Naive thymus-derived CD4-positive, alpha-beta T cell (primary cell): ENCODE measurements around the gene BUD31. TPM values are rescaled to one million over a fixed set of nuclear protein-coding genes. Genes with fewer than 3 reads are reported as not detected.

Experiments
- ATAC-seq: fragments of 150-1000 bp; cut with Tn5 transposase; 2 replicates; pipeline ENCODE4 v1.10.0; 2021; ENCODE audit warnings: mild to moderate bottlenecking, moderate library complexity
- CTCF ChIA-PET: fragments of 350-600 bp; sonication (Branson Sonifier 250); formaldehyde crosslinking; loops from one replicate; lab custom pipeline; 2021; ENCODE audit warnings: antibody characterized with exemption; lab: Charles Lee
- POLR2A ChIA-PET: fragments of 350-600 bp; sonication (Branson Sonifier 250); formaldehyde crosslinking; loops from one replicate; lab custom pipeline; 2021; ENCODE audit warnings: antibody characterized with exemption, inconsistent platforms; lab: Charles Lee
- DNase-seq, 9 donors: peaks; one replicate each; pipeline versions ENCODE4 v3.0.0 to v3.0.0-alpha.2; 2020 to 2022; ENCODE audit warnings: mixed read lengths in 1 of 9
- H3K27ac ChIP-seq: one replicate; pipeline ENCODE4 v1.7.0; 2013; ENCODE audit warnings: mild to moderate bottlenecking, low read depth, low read length, moderate library complexity
- H3K27me3 ChIP-seq, 2 donors: one replicate each; pipeline ENCODE4 v1.7.0; 2013; ENCODE audit warnings: low read length in 2 of 2, mild to moderate bottlenecking in 2 of 2, moderate library complexity in 2 of 2; ENCODE audit not compliant: control insufficient read depth in 2 of 2, insufficient read depth in 2 of 2
- H3K36me3 ChIP-seq, 3 experiments: 1 replicate in 2 of 3; 2 replicates in 1 of 3; pipeline ENCODE4 v1.7.0; 2013; ENCODE audit warnings: low read length in 3 of 3, mild to moderate bottlenecking in 3 of 3, moderate library complexity in 1 of 3; ENCODE audit not compliant: insufficient read depth in 3 of 3, control insufficient read depth in 2 of 3
- H3K4me1 ChIP-seq, 2 donors: one replicate each; pipeline ENCODE4 v1.7.0; 2013; ENCODE audit warnings: low read length in 2 of 2, mild to moderate bottlenecking in 2 of 2, moderate library complexity in 1 of 2; ENCODE audit not compliant: control insufficient read depth in 2 of 2, insufficient read depth in 2 of 2
- H3K4me3 ChIP-seq: 2 replicates; pipeline ENCODE4 v1.7.0; 2013; ENCODE audit warnings: mild to moderate bottlenecking, low read length
- H3K9me3 ChIP-seq, 3 experiments: 1 replicate in 2 of 3; 2 replicates in 1 of 3; pipeline ENCODE4 v1.7.0; 2013; ENCODE audit warnings: low read length in 3 of 3; ENCODE audit not compliant: control insufficient read depth in 2 of 3
- H3K27ac Mint-ChIP-seq, 9 donors: one replicate each; pipeline ENCODE4 v1.8.0; 2020 to 2022; ENCODE audit warnings: mixed read lengths in 9 of 9, mild to moderate bottlenecking in 8 of 9, moderate library complexity in 5 of 9, inconsistent platforms in 2 of 9
- H3K27me3 Mint-ChIP-seq, 5 donors: one replicate each; pipeline ENCODE4 v1.8.0; 2021 to 2022; ENCODE audit warnings: mixed read lengths in 5 of 5, mild to moderate bottlenecking in 1 of 5
- H3K36me3 Mint-ChIP-seq, 5 donors: one replicate each; pipeline ENCODE4 v1.8.0; 2020 to 2022; ENCODE audit warnings: mixed read lengths in 5 of 5, mild to moderate bottlenecking in 3 of 5, inconsistent platforms in 1 of 5
- H3K4me1 Mint-ChIP-seq, 7 donors: one replicate each; pipeline ENCODE4 v1.8.0; 2020 to 2022; ENCODE audit warnings: mixed read lengths in 7 of 7, mild to moderate bottlenecking in 3 of 7, inconsistent platforms in 1 of 7
- H3K4me3 Mint-ChIP-seq, 10 donors: one replicate each; pipeline ENCODE4 v1.8.0; 2020 to 2022; ENCODE audit warnings: mild to moderate bottlenecking in 10 of 10, mixed read lengths in 10 of 10, moderate library complexity in 6 of 10, inconsistent platforms in 2 of 10
- H3K9me3 Mint-ChIP-seq, 11 donors: one replicate each; pipeline ENCODE4 v1.8.0; 2020 to 2022; ENCODE audit warnings: mixed read lengths in 11 of 11, mild to moderate bottlenecking in 4 of 11, inconsistent platforms in 1 of 11, moderate library complexity in 1 of 11
- intact Hi-C, 2 donors: fragments of 100-400 bp; cut with micrococcal nuclease; formaldehyde crosslinking; loops; one replicate each; pipeline ENCODE4 v1.15.1; 2023
- polyA plus RNA-seq, 2 donors: library from polyadenylated mRNA; unstranded; fragments of 300-500 nt; fragmentation: Illumina TruSeq; gene quantifications; one replicate each; pipeline ENCODE4 v1.2.3, GENCODE V29; 2021
- total RNA-seq, 6 experiments: library from RNA in 5 of 6; stranded (reverse) in 5 of 6; gene quantifications; 1 replicate in 5 of 6; 2 replicates in 1 of 6; pipeline ENCODE4 v1.2.3 and lab custom pipeline; 2021 to 2026

BUD31 gene
- total and polyA plus RNA-seq, 7 experiments from 2014 or later = 55.2 to 173 (median 134) TPM

DNA sequence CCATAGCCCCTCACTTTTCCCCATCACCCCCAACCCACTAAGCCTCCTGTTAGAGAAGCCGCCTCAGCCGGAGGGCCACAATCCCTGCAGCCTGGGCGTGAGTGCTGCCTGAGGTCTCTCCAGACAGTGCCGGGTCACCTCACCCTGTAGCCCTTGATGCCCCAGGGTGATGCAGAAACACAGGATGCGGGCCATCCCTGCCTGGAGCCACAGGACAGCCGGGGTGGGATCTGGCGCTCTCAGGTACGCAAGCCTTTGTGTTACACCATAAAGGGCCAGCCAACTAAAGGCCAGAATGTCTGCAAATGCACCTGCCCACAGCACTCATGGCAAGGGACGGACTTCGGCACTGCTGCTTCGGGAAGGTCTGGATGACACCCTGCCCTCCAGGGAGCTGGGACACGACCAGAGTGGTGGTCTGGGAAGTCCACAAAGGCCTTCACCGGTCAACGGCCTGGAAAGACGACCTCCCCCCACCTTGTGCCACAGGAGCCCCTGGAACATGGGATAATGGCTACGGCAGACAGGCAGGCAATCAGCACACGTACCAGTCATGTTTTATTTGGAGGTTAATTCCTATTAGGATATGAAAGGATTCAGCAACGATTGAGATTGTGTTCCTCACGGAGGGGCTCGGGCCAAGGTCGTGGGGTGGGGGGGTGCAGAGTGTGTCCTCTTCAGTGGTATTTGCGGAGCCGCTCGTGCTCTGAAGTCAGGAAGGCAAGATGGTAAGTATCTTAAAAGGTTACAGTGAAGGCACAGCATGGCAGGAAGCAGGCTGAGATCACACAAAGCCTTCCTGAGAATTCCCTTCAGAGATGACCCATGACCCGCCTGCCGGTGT, 49.1 kb downstream of the BUD31 start:
- Histone ChIP-seq H3K27ac (no peak overlapping the region), H3K4me3 (no peak overlapping the region), H3K36me3 (peaks cover 8 to 82% (median 14%) of the 10 kb centered on the region in 3 experiments), H3K4me1 (no peaks in the 10 kb centered on the region), H3K27me3 (no peaks in the 10 kb centered on the region), H3K9me3 (no peaks in the 10 kb centered on the region)
- ATAC-seq = no peak
- no peaks in the 10 kb centered on the region for H3K27me3 Mint-ChIP-seq
- ChIA-PET POLR2A (interaction anchor here (1.0 kb wide), 1 partner anchor 63 kb away, joined by 5 read pairs; no protein-coding TSS in a partner anchor), CTCF (no interaction called here)
- no peak for DNase-seq
- H3K4me1 Mint-ChIP-seq = peaks cover 10 to 38% (median 18%) of the 10 kb centered on the region in 7 donors
- no peak overlapping the region for H3K4me3 Mint-ChIP-seq
- H3K27ac Mint-ChIP-seq = no peak overlapping the region
- H3K9me3 Mint-ChIP-seq = no peaks in the 10 kb centered on the region
- peaks cover 0 to 16% (median 4%) of the 10 kb centered on the region in 5 donors for H3K36me3 Mint-ChIP-seq
- intact Hi-C loops = no loop called here

DNA sequence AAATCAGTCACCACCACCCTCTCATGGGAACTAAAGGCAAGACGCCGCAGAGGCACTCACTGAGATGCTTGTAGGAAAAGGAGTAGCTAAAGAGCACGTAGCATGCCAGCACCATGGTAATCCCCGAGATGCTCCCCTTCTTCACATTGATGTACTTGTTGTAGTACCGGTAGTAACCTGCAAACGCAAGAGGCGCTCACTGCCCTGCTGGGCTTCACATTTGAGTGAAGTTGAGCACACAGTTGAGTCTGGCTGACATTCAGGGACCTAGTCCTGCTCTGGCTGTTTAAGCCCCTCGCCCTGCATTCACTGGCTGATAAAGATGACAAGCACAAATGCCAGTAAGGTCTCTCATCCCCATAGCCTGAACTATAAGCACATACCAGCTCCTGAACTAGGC, 50.3 kb downstream of the BUD31 start:
- no peaks in the 10 kb centered on the region for H3K9me3 ChIP-seq
- no peaks in the 10 kb centered on the region for H3K27me3 ChIP-seq
- H3K27ac Mint-ChIP-seq = peak overlapping the region in 3 of 9 donors; percentile 55 to 85 (median 63)
- peaks cover 0 to 4% of the 10 kb centered on the region in 2 donors for H3K4me1 ChIP-seq
- peaks cover 14 to 46% (median 25%) of the 10 kb centered on the region in 7 donors for H3K4me1 Mint-ChIP-seq
- peaks cover 0 to 2% (median 0%) of the 10 kb centered on the region in 11 donors for H3K9me3 Mint-ChIP-seq
- no peaks in the 10 kb centered on the region for H3K27me3 Mint-ChIP-seq
- peak in 2 of 9 donors; percentile 11 to 23 for DNase-seq
- peak overlapping the region; percentile 17 for H3K27ac ChIP-seq
- peak; percentile 66 for ATAC-seq
- ChIA-PET CTCF (no interaction called here), POLR2A (no interaction called here)
- intact Hi-C loops = no loop called here
- H3K4me3 ChIP-seq = no peak overlapping the region
- H3K4me3 Mint-ChIP-seq = no peak overlapping the region
- peaks cover 3 to 19% (median 4%) of the 10 kb centered on the region in 5 donors for H3K36me3 Mint-ChIP-seq
- H3K36me3 ChIP-seq = peaks cover 8 to 73% (median 14%) of the 10 kb centered on the region in 3 experiments

DNA sequence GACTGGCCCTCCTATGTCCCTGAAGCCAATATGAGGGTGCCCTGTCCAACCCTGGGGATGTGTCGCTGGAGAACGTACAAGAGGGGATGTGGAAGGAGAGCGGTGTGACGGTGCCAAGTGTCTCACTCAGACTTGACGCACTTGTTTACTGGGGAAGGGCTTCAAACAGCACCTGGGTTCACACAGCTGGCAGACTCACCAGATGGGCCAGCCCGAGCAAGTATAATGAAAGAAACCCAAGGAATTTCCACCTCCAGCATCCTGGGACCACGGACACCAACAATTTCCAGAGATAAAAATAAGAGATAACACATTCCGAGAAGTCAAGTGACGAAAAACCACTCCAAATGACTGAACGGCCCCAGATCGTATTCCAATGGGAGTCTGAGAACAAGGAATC, 51.9 kb downstream of the BUD31 start:
- Mint-ChIP-seq H3K4me1 (peaks cover 22 to 61% (median 41%) of the 10 kb centered on the region in 7 donors), H3K9me3 (peaks cover 0 to 2% (median 0%) of the 10 kb centered on the region in 11 donors), H3K27me3 (no peaks in the 10 kb centered on the region), H3K27ac (peak overlapping the region in 6 of 9 donors; percentile 7 to 63 (median 23)), H3K4me3 (peak overlapping the region in 1 of 10 donors; percentile 32), H3K36me3 (peaks cover 3 to 24% (median 6%) of the 10 kb centered on the region in 5 donors)
- ATAC-seq = no peak
- no peak for DNase-seq
- Histone ChIP-seq H3K4me1 (peaks cover 7 to 10% of the 10 kb centered on the region in 2 donors), H3K9me3 (no peaks in the 10 kb centered on the region), H3K27ac (no peak overlapping the region), H3K4me3 (no peak overlapping the region), H3K36me3 (peaks cover 8 to 58% (median 14%) of the 10 kb centered on the region in 3 experiments), H3K27me3 (no peaks in the 10 kb centered on the region)
- intact Hi-C loops = no loop called here
- POLR2A ChIA-PET = interaction anchor here (0.5 kb wide), 1 partner anchor 11 kb away, joined by 4 read pairs; no protein-coding TSS in a partner anchor
- CTCF ChIA-PET = no interaction called here

DNA sequence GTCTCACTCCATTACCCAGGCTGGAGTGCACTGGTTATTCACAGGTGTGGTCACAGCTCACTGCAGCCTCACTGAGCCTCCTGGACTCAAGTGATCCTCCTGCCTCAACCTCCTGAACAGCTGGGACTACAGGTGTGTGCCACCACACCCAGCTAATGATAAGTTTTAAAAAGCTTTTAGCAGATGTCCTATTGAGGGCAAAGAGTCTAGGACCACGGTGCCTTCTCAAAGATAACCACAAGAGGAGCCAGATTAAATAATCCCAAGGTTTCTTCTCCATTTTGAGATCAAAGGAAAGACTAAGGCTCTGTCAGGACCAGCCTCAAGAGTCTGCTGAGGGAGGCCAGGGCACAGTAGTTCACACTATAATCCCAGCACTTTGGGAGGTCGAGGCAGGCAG, 52.5 kb downstream of the BUD31 start:
- Mint-ChIP-seq H3K36me3 (peaks cover 3 to 27% (median 6%) of the 10 kb centered on the region in 5 donors), H3K27me3 (no peaks in the 10 kb centered on the region)

DNA sequence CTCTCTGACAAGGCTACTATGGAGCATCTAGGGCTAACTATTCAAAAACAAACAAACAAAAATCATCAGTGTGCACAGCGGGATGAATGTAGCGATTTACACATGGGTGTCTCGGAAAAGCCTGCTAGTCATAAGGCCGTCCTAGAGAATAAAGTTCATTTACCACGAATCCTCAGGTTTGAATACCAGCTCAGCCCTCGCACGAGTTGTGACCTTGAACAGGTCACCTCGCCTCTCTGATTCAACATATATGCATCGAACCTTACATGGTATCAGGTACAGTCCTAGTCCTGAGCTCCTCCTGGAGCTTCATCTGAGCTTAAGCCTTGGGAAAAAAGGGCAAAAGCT, 56.6 kb downstream of the BUD31 start:
- peak overlapping the region; percentile 90 for H3K27ac ChIP-seq
- peak overlapping the region; percentile 97 for H3K4me3 ChIP-seq
- Mint-ChIP-seq H3K27me3 (peaks cover 0 to 2% (median 0%) of the 10 kb centered on the region in 5 donors), H3K9me3 (peaks cover 0 to 2% (median 0%) of the 10 kb centered on the region in 11 donors), H3K27ac (peak overlapping the region; percentile 90 to 98 (median 96)), H3K4me3 (peak overlapping the region; percentile 82 to 98 (median 96)), H3K4me1 (peaks cover 19 to 52% (median 31%) of the 10 kb centered on the region in 7 donors), H3K36me3 (peaks cover 0 to 18% (median 6%) of the 10 kb centered on the region in 5 donors)
- peak; percentile 2 for ATAC-seq
- no peak for DNase-seq
- peaks cover 10 to 11% of the 10 kb centered on the region in 2 donors for H3K4me1 ChIP-seq
- ChIA-PET POLR2A (interaction anchor here (0.5 to 3.6 kb wide), 15 partner anchors 10 to 1084 kb away, joined by 3 to 23 read pairs (median 4); partner anchors contain the start of genes CPSF4, FAM200A, PTCD1 and ZCWPW1), CTCF (interaction anchor here (0.7 kb wide), 2 partner anchors 104 to 489 kb away, joined by 3 read pairs; no protein-coding TSS in a partner anchor)
- H3K27me3 ChIP-seq = no peaks in the 10 kb centered on the region
- peaks cover 0 to 16% (median 0%) of the 10 kb centered on the region in 3 experiments for H3K36me3 ChIP-seq
- intact Hi-C loops = loop anchor here in 1 of 2 donors (1.0 kb wide), 1 partner anchor 8 kb away; no protein-coding TSS in a partner anchor
- H3K9me3 ChIP-seq = no peaks in the 10 kb centered on the region

More for the DNA sequence above, 52.5 kb downstream of the BUD31 start:
- no peaks in the 10 kb centered on the region for H3K27me3 ChIP-seq
- no peak for ATAC-seq
- peak overlapping the region; percentile 11 for H3K27ac ChIP-seq
- ChIA-PET CTCF (no interaction called here), POLR2A (interaction anchor here (0.5 kb wide), 1 partner anchor 11 kb away, joined by 4 read pairs; no protein-coding TSS in a partner anchor)
- no peak overlapping the region for H3K4me3 ChIP-seq
- H3K4me3 Mint-ChIP-seq = no peak overlapping the region
- peak overlapping the region in 3 of 9 donors; percentile 8 to 63 (median 52) for H3K27ac Mint-ChIP-seq
- peaks cover 8 to 58% (median 14%) of the 10 kb centered on the region in 3 experiments for H3K36me3 ChIP-seq
- peaks cover 7 to 10% of the 10 kb centered on the region in 2 donors for H3K4me1 ChIP-seq
- peaks cover 24 to 66% (median 46%) of the 10 kb centered on the region in 7 donors for H3K4me1 Mint-ChIP-seq
- no peaks in the 10 kb centered on the region for H3K9me3 ChIP-seq
- peaks cover 0 to 2% (median 0%) of the 10 kb centered on the region in 11 donors for H3K9me3 Mint-ChIP-seq
- no peak for DNase-seq
- intact Hi-C loops = no loop called here

DNA sequence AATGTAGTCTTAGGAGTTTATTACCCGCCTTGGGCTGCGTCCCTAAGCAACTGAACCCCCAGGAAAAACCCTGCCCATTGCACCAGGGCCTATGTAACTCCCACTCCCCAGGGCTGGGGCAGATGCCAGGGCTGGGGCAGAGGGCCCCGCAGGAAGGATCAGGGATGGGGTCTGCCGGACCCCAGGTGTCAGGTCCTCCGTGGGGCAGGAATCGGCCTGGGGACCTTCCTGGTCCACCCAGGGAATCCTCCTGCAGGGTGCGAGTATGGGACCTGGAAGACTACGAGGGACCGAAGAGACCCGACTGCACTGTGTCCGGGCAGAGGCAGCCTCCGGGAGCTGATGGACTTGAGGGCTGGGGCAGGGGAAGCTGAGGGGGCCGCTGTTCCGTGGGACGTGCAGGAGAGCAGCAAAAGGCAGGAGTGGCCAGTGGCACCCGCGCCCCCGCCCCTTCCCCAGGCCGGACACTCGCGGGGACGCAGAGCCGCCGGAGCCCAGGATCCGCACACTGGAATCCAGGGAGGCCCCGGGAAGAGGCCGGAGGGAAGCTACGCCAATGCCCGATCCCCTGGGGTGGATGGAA, 59.7 kb downstream of the BUD31 start:
- ChIA-PET CTCF (no interaction called here), POLR2A (interaction anchor here (1.3 kb wide), 1 partner anchor 31 kb away, joined by 3 read pairs; the partner anchor contains the start of gene ZNF394)
- Histone ChIP-seq H3K27me3 (no peaks in the 10 kb centered on the region), H3K4me1 (peaks cover 13 to 15% of the 10 kb centered on the region in 2 donors), H3K4me3 (no peak overlapping the region), H3K27ac (no peak overlapping the region), H3K9me3 (no peaks in the 10 kb centered on the region), H3K36me3 (peaks cover 0 to 10% (median 0%) of the 10 kb centered on the region in 3 experiments)
- peak overlapping the region in 1 of 10 donors; percentile 33 for H3K4me3 Mint-ChIP-seq
- H3K27me3 Mint-ChIP-seq = peaks cover 0 to 5% (median 0%) of the 10 kb centered on the region in 5 donors
- DNase-seq (no peak), ATAC-seq (no peak)
- peaks cover 0 to 2% (median 0%) of the 10 kb centered on the region in 11 donors for H3K9me3 Mint-ChIP-seq
- peaks cover 21 to 46% (median 36%) of the 10 kb centered on the region in 7 donors for H3K4me1 Mint-ChIP-seq
- H3K36me3 Mint-ChIP-seq = peaks cover 0 to 15% (median 5%) of the 10 kb centered on the region in 5 donors
- intact Hi-C loops = no loop called here
- no peak overlapping the region for H3K27ac Mint-ChIP-seq
